Measurements from ENCODE around the gene FTO. TPM values are rescaled to one million over a fixed set of nuclear protein-coding genes. Genes with fewer than 3 reads are reported as not detected.

FTO gene
- total and polyA plus RNA-seq, 2 of the 13 experiments (the other 11 are each of a cell fraction or from before 2014, with no cell fraction given), result 41.6 to 55.8 TPM

- H3K9me3 ChIP-seq (ENCODE audit: low read length), result no peaks in the 10 kb centered on the region
- ATAC-seq (no peak), DNase-seq (ENCODE audit: low spot score) (no peak), FAIRE-seq (no peak)
- H3K4me3 ChIP-seq (replicated peaks in 1 of 3; ENCODE audit: insufficient read depth in 1 of 3, low read depth in 2 of 3, low read length in 3 of 3), result no peak overlapping the region
- no peak overlapping the region for H3K9ac ChIP-seq (ENCODE audit: insufficient read depth, low read depth, low read length)
- no peaks in the 10 kb centered on the region for H3K27me3 ChIP-seq (ENCODE audit: control insufficient read depth in 1 of 2, insufficient read depth in 2 of 2, low read length in 2 of 2)
- POLR2A ChIA-PET, result no interaction called here
- H3K79me2 ChIP-seq (ENCODE audit: insufficient read depth, low read length), result no peaks in the 10 kb centered on the region
- CTCF ChIA-PET (ENCODE audit: low intra/inter-chr PET ratio, low total read pairs), result interaction anchor here (0.6 kb wide), 1 partner anchor 43 kb away, joined by 3 read pairs; no protein-coding TSS in a partner anchor
- no peaks in the 10 kb centered on the region for H4K20me1 ChIP-seq (ENCODE audit: insufficient read depth, low read length)
- H3K4me1 ChIP-seq (ENCODE audit: insufficient read depth, low read length), result peaks cover 6% of the 10 kb centered on the region; the same call in 1 of the 2 replicates
- no peak overlapping the region for H3K27ac ChIP-seq (ENCODE audit: extremely low read length, insufficient read depth, low read length)
- no TSS peak for BruUV-seq (replicated peaks)
- 92% methylated on average over 4 of the region's 4 CpGs for WGBS (ENCODE audit: low lambda C conversion rate)
- H3K4me2 ChIP-seq (ENCODE audit: low read depth, low read length), result no peak overlapping the region
- in situ Hi-C loops (cut with HindIII; ENCODE audit: extremely low pct_ligation_motif_present, low pct_unique_long_range_greater_than_20kb), result no loop called here
- intact Hi-C loops (cut with micrococcal nuclease; ENCODE audit: unreplicated experiment), result no loop called here
- no peak overlapping the region for H2AFZ ChIP-seq (ENCODE audit: low read length)
- 0 out of 5 replicates have a peak, but pooled peaks cover 0 to 2% of the 10 kb centered on the region in 2 experiments for H3K36me3 ChIP-seq (replicated peaks in 1 of 2; ENCODE audit: control insufficient read depth in 1 of 2, insufficient read depth in 2 of 2, low read length in 2 of 2)
- no peak for TF ChIP-seq SETDB1 (CRISPR knock-in tag; IDR thresholded peaks at IDR 0.05; ENCODE audit: borderline replicate concordance)
- no peak for TF ChIP-seq CEBPG (CRISPR knock-in tag; IDR thresholded peaks at IDR 0.05)
- TF ChIP-seq ZSCAN31 (CRISPR knock-in tag; IDR thresholded peaks at IDR 0.05; ENCODE audit: low read depth), result no peak
- TF ChIP-seq CERS6 (CRISPR knock-in tag; IDR thresholded peaks at IDR 0.05), result no peak
- no peak for TF ChIP-seq ZNF775 (CRISPR knock-in tag; IDR thresholded peaks at IDR 0.05; ENCODE audit: borderline replicate concordance)
- no peak for TF ChIP-seq KDM3A (CRISPR knock-in tag; IDR thresholded peaks at IDR 0.05; ENCODE audit: low read depth)
- no peak for TF ChIP-seq SIN3B (IDR thresholded peaks at IDR 0.05; ENCODE audit: low read length)
- TF ChIP-seq ZSCAN20 (CRISPR knock-in tag; IDR thresholded peaks at IDR 0.05; ENCODE audit: borderline replicate concordance), result no peak
- TF ChIP-seq MXI1 (IDR thresholded peaks at IDR 0.05; ENCODE audit: borderline replicate concordance, low read depth, low read length), result no peak
- no peak for TF ChIP-seq RBM22 (optimal IDR thresholded peaks at IDR 0.05; ENCODE audit: low read length)
- TF ChIP-seq, protein P1, sequence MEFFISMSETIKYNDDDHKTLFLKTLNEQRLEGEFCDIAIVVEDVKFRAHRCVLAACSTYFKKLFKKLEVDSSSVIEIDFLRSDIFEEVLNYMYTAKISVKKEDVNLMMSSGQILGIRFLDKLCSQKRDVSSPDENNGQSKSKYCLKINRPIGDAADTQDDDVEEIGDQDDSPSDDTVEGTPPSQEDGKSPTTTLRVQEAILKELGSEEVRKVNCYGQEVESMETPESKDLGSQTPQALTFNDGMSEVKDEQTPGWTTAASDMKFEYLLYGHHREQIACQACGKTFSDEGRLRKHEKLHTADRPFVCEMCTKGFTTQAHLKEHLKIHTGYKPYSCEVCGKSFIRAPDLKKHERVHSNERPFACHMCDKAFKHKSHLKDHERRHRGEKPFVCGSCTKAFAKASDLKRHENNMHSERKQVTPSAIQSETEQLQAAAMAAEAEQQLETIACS (CRISPR knock-in tag; IDR thresholded peaks at IDR 0.05), result no peak
- TF ChIP-seq ZNF121 (CRISPR knock-in tag; IDR thresholded peaks at IDR 0.05), result no peak
- no peak for TF ChIP-seq ZNF263 (CRISPR knock-in tag; IDR thresholded peaks at IDR 0.05)
- TF ChIP-seq ZXDC (CRISPR knock-in tag; IDR thresholded peaks at IDR 0.05), result no peak
- TF ChIP-seq ZNF282 (IDR thresholded peaks at IDR 0.05; ENCODE audit: partially characterized antibody), result no peak
- TF ChIP-seq HNRNPLL (IDR thresholded peaks at IDR 0.05; ENCODE audit: low read depth, low read length, poor library complexity, severe bottlenecking), result no peak
- TF ChIP-seq MBNL3 (CRISPR knock-in tag; conservative IDR thresholded peaks at IDR 0.05), result no peak
- no peak for TF ChIP-seq ZNF710 (CRISPR knock-in tag; IDR thresholded peaks at IDR 0.05; ENCODE audit: borderline replicate concordance)
- no peak for TF ChIP-seq FOXA1 (IDR thresholded peaks at IDR 0.05)
- no peak for TF ChIP-seq FOXA1 (CRISPR knock-in tag; IDR thresholded peaks at IDR 0.05)
Observed at GRCh38 chr16:54086791-54087190, 382.8 kb downstream of the FTO start.
